Activated CD8-positive, alpha-beta memory T cell treated with anti-CD3 and anti-CD28 coated beads, Interleukin-2, amount 10 ng/mL, durations not matched to agents 7 days and 5 days (primary cell): ENCODE results near the gene PTPRN2. TPM values are rescaled to one million over a fixed set of nuclear protein-coding genes. Genes with fewer than 3 reads are reported as not detected.

Experiments
- ATAC-seq: fragments of 150-1000 bp; cut with Tn5 transposase; one replicate; pipeline ENCODE4 v1.10.0; 2021; ENCODE audit warnings: moderate library complexity
- CTCF ChIA-PET: fragments of 350-600 bp; sonication (Branson Sonifier 250); formaldehyde crosslinking; loops from one replicate; lab custom pipeline; 2021; ENCODE audit warnings: antibody characterized with exemption; lab: Charles Lee
- DNase-seq: peaks from one replicate; pipeline ENCODE4 v3.0.0-alpha.2; 2020
- H3K27ac Mint-ChIP-seq: one replicate; pipeline ENCODE4 v1.8.0; 2021; ENCODE audit warnings: mild to moderate bottlenecking, mixed read lengths
- H3K27me3 Mint-ChIP-seq: one replicate; pipeline ENCODE4 v1.8.0; 2021; ENCODE audit warnings: mixed read lengths
- H3K36me3 Mint-ChIP-seq: one replicate; pipeline ENCODE4 v1.8.0; 2021; ENCODE audit warnings: mild to moderate bottlenecking, mixed read lengths
- H3K4me1 Mint-ChIP-seq: one replicate; pipeline ENCODE4 v1.8.0; 2021; ENCODE audit warnings: mixed read lengths
- H3K4me3 Mint-ChIP-seq: one replicate; pipeline ENCODE4 v1.8.0; 2021; ENCODE audit warnings: mild to moderate bottlenecking, moderate library complexity, mixed read lengths
- H3K9me3 Mint-ChIP-seq: one replicate; pipeline ENCODE4 v1.8.0; 2022; ENCODE audit warnings: low read depth, mixed read lengths
- total RNA-seq, 2 experiments: library from RNA; stranded (reverse); gene quantifications; one replicate each; pipeline ENCODE4 v1.2.3, GENCODE V29; 2021

PTPRN2 gene
- total RNA-seq, 2 experiments from 2014 or later: 3.2 to 5.7 TPM

DNA sequence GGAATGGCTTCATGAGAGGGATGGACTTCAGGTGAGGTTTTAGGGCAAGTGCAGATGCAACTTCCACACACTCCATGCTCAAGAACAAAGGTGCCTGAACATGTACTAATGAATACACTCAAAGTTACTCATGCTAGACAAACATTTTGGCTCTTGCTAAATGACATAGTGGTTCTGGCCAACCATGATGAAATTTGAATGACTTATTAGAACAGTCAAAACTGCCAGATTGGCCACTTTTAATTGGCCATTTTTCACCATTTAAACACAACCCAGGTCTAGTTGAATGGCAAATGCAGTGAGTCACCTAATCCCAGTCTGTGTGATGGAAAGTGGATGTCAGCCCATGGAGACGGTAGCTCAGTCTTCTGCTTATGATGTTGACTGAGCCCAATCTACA lies 4.9 kb upstream of the PTPRN2 start:
- CTCF ChIA-PET: no interaction called here
- Mint-ChIP-seq H3K4me3 (no peak overlapping the region), H3K27me3 (peaks cover 13% of the 10 kb centered on the region), H3K4me1 (no peaks in the 10 kb centered on the region), H3K27ac (no peak overlapping the region), H3K9me3 (no peaks in the 10 kb centered on the region), H3K36me3 (no peaks in the 10 kb centered on the region)
- ATAC-seq: no peak
- DNase-seq: no peak

DNA sequence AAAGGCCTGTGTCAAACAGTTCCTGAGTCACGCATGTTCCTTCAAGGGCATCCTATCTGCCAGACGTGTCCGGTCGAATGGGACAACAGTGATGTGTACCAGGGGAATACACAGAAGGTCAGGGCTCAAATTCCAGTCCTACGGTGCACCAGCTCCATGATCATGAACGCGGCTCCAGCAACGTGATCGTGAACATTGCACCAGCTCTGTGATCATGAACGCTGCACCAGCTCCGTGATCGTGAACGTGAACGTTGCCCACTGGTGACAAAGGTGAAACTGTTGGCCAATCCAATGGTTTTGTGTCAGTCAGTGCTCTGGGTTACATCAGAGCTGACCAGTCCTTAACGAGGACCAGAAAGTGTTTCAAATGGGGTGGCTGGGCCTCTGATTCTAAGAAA lies 4.3 kb upstream of the PTPRN2 start:
- Mint-ChIP-seq H3K36me3 (no peaks in the 10 kb centered on the region), H3K4me1 (no peaks in the 10 kb centered on the region), H3K27ac (no peak overlapping the region), H3K9me3 (no peaks in the 10 kb centered on the region), H3K4me3 (no peak overlapping the region), H3K27me3 (peaks cover 13% of the 10 kb centered on the region)
- CTCF ChIA-PET: no interaction called here
- DNase-seq (no peak), ATAC-seq (no peak)

GRCh38 chr7:158590181-158590530 lies 2.5 kb upstream of the PTPRN2 start:
- no peak overlapping the region for H3K27ac Mint-ChIP-seq
- peaks cover 24% of the 10 kb centered on the region for H3K27me3 Mint-ChIP-seq
- CTCF ChIA-PET: no interaction called here

DNA sequence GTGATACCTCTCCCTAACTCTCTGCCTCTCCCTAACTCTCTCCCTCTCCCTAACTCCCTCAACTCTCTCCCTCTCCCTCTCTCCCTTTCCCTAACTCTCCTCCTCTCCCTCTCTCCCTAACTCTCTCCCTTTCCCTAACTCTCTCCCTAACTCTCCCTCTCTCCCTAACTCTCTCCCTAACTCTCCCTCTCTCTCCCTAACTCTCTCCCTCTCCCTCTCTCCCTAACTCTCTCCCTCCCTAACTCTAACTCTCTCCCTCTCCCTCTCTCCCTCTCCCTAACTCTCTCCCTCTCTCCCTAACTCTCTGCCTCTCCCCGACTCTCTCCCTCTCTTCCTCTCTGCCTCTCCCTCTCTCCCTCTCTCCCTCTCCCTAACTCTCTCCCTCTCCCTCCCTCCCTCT lies 2.0 kb upstream of the PTPRN2 start:
- H3K4me3 Mint-ChIP-seq: no peak overlapping the region
- H3K36me3 Mint-ChIP-seq: no peaks in the 10 kb centered on the region
- H3K4me1 Mint-ChIP-seq: peaks cover 2% of the 10 kb centered on the region
- peaks cover 24% of the 10 kb centered on the region for H3K27me3 Mint-ChIP-seq
- H3K27ac Mint-ChIP-seq: no peak overlapping the region
- no peak for DNase-seq
- H3K9me3 Mint-ChIP-seq: no peaks in the 10 kb centered on the region
- CTCF ChIA-PET: no interaction called here
- no peak for ATAC-seq

More at GRCh38 chr7:158590181-158590530, 2.5 kb upstream of the PTPRN2 start:
- H3K36me3 Mint-ChIP-seq: no peaks in the 10 kb centered on the region
- DNase-seq: no peak
- H3K9me3 Mint-ChIP-seq: no peaks in the 10 kb centered on the region
- H3K4me1 Mint-ChIP-seq: peaks cover 2% of the 10 kb centered on the region
- ATAC-seq: no peak
- no peak overlapping the region for H3K4me3 Mint-ChIP-seq

- H3K27me3 Mint-ChIP-seq: peaks cover 29% of the 10 kb centered on the region
- H3K36me3 Mint-ChIP-seq: no peaks in the 10 kb centered on the region
- H3K9me3 Mint-ChIP-seq: no peaks in the 10 kb centered on the region
- no peak overlapping the region for H3K27ac Mint-ChIP-seq
- peaks cover 2% of the 10 kb centered on the region for H3K4me1 Mint-ChIP-seq
- ATAC-seq: no peak
- no peak overlapping the region for H3K4me3 Mint-ChIP-seq
- DNase-seq: no peak
- CTCF ChIA-PET: no interaction called here
Measured at GRCh38 chr7:158588878-158589442, 1.3 kb upstream of the PTPRN2 start.

- H3K36me3 Mint-ChIP-seq: no peaks in the 10 kb centered on the region
- ATAC-seq (peak; percentile 26), DNase-seq (no peak)
Measured at GRCh38 chr7:158588085-158588877, 658 bp upstream of the PTPRN2 start.

GRCh38 chr7:158586499-158587161 lies 993 bp downstream of the PTPRN2 start:
- ATAC-seq (no peak), DNase-seq (no peak)
- H3K27me3 Mint-ChIP-seq: peaks cover 31% of the 10 kb centered on the region
- CTCF ChIA-PET: no interaction called here
- no peaks in the 10 kb centered on the region for H3K36me3 Mint-ChIP-seq
- H3K27ac Mint-ChIP-seq: no peak overlapping the region
- peaks cover 2% of the 10 kb centered on the region for H3K4me1 Mint-ChIP-seq
- no peak overlapping the region for H3K4me3 Mint-ChIP-seq
- no peaks in the 10 kb centered on the region for H3K9me3 Mint-ChIP-seq

More at GRCh38 chr7:158588085-158588877, 658 bp upstream of the PTPRN2 start:
- peaks cover 31% of the 10 kb centered on the region for H3K27me3 Mint-ChIP-seq
- no peak overlapping the region for H3K4me3 Mint-ChIP-seq
- H3K27ac Mint-ChIP-seq: no peak overlapping the region
- CTCF ChIA-PET: no interaction called here
- peaks cover 2% of the 10 kb centered on the region for H3K4me1 Mint-ChIP-seq
- no peaks in the 10 kb centered on the region for H3K9me3 Mint-ChIP-seq

DNA sequence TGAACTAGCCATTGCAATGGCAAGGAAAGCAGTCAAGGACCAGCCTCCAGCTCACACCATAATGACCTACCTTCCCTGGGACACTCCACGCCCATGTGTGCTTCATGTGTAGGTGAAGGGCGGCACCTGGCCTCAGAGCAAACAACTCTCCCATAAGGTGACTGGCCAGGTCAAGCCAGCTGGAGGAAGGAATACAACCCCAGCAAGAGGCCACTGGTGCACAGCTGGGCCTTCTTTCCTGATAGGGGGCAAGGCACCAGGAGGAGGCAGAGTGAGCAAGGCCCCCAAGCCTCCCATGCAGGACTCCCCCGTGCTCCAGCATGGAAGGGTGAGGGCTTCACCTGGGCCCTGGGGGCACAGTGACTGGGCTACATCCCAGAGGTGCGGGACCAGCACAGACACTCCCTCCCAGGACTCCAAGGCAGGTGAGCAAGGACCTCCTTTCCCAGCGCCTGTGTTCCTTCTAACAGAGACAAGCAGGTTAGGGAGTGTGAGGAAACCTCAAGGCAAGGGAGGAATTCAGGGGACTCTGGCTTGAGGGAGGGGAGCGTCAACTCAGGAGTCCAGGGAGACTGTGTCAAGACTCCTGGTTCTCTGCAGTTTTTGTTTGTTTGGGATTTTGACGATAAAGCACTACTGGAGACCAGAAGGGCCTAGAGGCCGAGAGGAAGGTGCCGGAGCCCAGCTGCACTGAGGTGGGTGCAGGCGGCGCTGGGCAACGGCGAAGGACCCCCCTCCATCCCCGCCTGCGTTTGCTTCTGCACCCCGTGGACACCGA lies 1.7 kb downstream of the PTPRN2 start:
- Mint-ChIP-seq H3K27ac (no peak overlapping the region), H3K4me1 (peaks cover 2% of the 10 kb centered on the region), H3K36me3 (no peaks in the 10 kb centered on the region), H3K4me3 (no peak overlapping the region), H3K9me3 (no peaks in the 10 kb centered on the region), H3K27me3 (peaks cover 31% of the 10 kb centered on the region)
- ATAC-seq (no peak), DNase-seq (no peak)
- CTCF ChIA-PET: no interaction called here

DNA sequence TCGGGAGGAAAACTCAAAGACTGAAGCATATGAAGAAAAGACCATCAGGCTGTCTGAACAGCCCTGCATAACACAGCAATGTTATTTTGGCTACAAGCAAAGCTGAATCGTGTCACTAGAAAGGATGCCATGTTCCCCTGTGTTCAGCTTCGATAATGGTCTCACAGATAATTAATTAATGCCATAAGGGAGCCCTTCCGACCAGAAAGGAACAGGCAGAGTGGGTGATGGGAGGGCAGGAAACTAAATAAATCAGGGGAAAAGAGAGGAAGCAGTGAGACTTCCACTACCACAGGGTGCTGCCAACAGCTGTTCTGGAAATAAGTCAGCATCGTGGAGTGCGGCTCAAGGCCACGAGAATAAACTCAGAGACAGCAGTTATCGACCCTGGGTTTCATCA lies 3.2 kb downstream of the PTPRN2 start:
- ATAC-seq (no peak), DNase-seq (no peak)
- no peak overlapping the region for H3K4me3 Mint-ChIP-seq
- H3K36me3 Mint-ChIP-seq: no peaks in the 10 kb centered on the region
- H3K27me3 Mint-ChIP-seq: peaks cover 27% of the 10 kb centered on the region
- peaks cover 2% of the 10 kb centered on the region for H3K4me1 Mint-ChIP-seq
- H3K9me3 Mint-ChIP-seq: peaks cover 8% of the 10 kb centered on the region
- CTCF ChIA-PET: no interaction called here
- H3K27ac Mint-ChIP-seq: no peak overlapping the region

GRCh38 chr7:158583810-158584209 lies 3.8 kb downstream of the PTPRN2 start:
- DNase-seq: no peak
- no peak for ATAC-seq
- Mint-ChIP-seq H3K36me3 (no peaks in the 10 kb centered on the region), H3K4me1 (peaks cover 2% of the 10 kb centered on the region), H3K9me3 (peaks cover 10% of the 10 kb centered on the region), H3K27me3 (peaks cover 21% of the 10 kb centered on the region), H3K4me3 (no peak overlapping the region), H3K27ac (no peak overlapping the region)
- CTCF ChIA-PET: no interaction called here

- ATAC-seq (no peak), DNase-seq (no peak)
- H3K9me3 Mint-ChIP-seq: peaks cover 10% of the 10 kb centered on the region
- H3K27ac Mint-ChIP-seq: no peak overlapping the region
- CTCF ChIA-PET: no interaction called here
- H3K4me3 Mint-ChIP-seq: no peak overlapping the region
- peaks cover 2% of the 10 kb centered on the region for H3K4me1 Mint-ChIP-seq
- H3K27me3 Mint-ChIP-seq: peaks cover 18% of the 10 kb centered on the region
- no peaks in the 10 kb centered on the region for H3K36me3 Mint-ChIP-seq
Measured at GRCh38 chr7:158583143-158583542, 4.5 kb downstream of the PTPRN2 start.

GRCh38 chr7:158582089-158582456 lies 5.5 kb downstream of the PTPRN2 start:
- peaks cover 10% of the 10 kb centered on the region for H3K9me3 Mint-ChIP-seq
- peaks cover 18% of the 10 kb centered on the region for H3K27me3 Mint-ChIP-seq
- CTCF ChIA-PET: no interaction called here
- ATAC-seq (no peak), DNase-seq (no peak)
- no peak overlapping the region for H3K4me3 Mint-ChIP-seq
- peaks cover 2% of the 10 kb centered on the region for H3K4me1 Mint-ChIP-seq
- no peaks in the 10 kb centered on the region for H3K36me3 Mint-ChIP-seq
- no peak overlapping the region for H3K27ac Mint-ChIP-seq

DNA sequence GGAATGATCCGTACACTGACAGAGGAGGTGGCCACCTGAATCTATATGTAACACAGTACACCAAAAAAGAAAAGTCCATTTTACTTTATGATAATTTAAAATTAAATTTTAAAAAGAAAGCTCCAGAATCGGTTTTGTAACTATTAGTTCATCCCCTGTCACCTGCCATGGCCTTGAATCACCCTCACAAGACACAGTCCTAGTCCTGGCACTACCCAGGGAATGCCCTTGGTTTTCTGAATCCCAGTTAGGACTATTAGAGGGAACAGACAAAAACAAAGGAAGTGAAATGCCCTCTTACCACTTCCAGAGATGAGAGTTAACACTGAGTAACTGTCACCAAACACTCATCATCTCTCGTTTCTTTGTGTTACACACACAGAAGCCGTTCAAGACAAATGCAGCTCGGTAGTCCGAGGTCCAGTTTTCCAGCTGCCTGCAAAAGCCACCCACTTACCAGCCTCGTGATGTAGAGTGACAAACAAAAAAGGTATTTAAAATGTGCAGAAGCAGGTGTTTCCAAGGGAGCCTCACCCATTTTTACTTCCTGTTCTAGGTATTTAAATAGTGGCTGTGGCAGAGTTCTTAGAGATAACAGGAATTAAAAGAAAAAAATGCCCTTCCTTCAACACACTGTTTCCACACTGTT lies 6.1 kb downstream of the PTPRN2 start:
- Mint-ChIP-seq H3K36me3 (no peaks in the 10 kb centered on the region), H3K27ac (no peak overlapping the region), H3K9me3 (peaks cover 10% of the 10 kb centered on the region), H3K27me3 (peaks cover 18% of the 10 kb centered on the region), H3K4me3 (no peak overlapping the region), H3K4me1 (peaks cover 2% of the 10 kb centered on the region)
- DNase-seq (no peak), ATAC-seq (no peak)
- CTCF ChIA-PET: no interaction called here
